Posterior vena cava (tissue), 2 donors: ENCODE measurements around the gene FURIN. TPM values are rescaled to one million over a fixed set of nuclear protein-coding genes. Genes with fewer than 3 reads are reported as not detected.
"Not testable (repeated sequence)": the region's sequence is repeated elsewhere in the genome, so short reads cannot be mapped to it uniquely, and the experiment has no call there.

Experiments
- DNase-seq: peaks from one replicate; pipeline ENCODE4 v3.0.0-alpha.2; 2020; ENCODE audit warnings: low spot score
- intact Hi-C, 2 donors: fragments of 100-400 bp; cut with DNase I; formaldehyde crosslinking; loops; one replicate each; pipeline versions ENCODE4 v1.14.1 to v1.14.2; 2022 to 2023
- total RNA-seq, 2 donors: library from RNA; stranded (reverse); fragmentation: NEBNext Ultra II Directional; extraction: Animal tissue kit (Norgen Biotek cat#: 25700); gene quantifications; one replicate each; pipeline ENCODE4 v1.2.1, GENCODE V29; 2021
- donor health status: DM: yes; HTN: yes; CAD: no.
- donor health status: DM: yes; HTN: yes; CAD: no.

The FURIN gene
- total RNA-seq, 2 donors from 2014 or later: 38.0 to 52.0 TPM

GRCh38 chr15:90866161-90866715, 2.1 kb upstream of the FURIN start:
- DNase-seq: no peak
- intact Hi-C loops: no loop called here

GRCh38 chr15:90866800-90867199, 1.6 kb upstream of the FURIN start:
- intact Hi-C loops: no loop called here
- no peak for DNase-seq

- no peak for DNase-seq
- intact Hi-C loops: no loop called here
Observed at GRCh38 chr15:90869140-90869541, 753 bp downstream of the FURIN start.

- DNase-seq: peak; percentile 92
- intact Hi-C loops: no loop called here
Observed at GRCh38 chr15:90869601-90870353, 1.4 kb downstream of the FURIN start.

- DNase-seq: no peak
- intact Hi-C loops: no loop called here
Observed at GRCh38 chr15:90870354-90871138, 2.2 kb downstream of the FURIN start.

GRCh38 chr15:90871139-90871715, 2.8 kb downstream of the FURIN start:
- DNase-seq: peak; percentile 83
- intact Hi-C loops: no loop called here

GRCh38 chr15:90871716-90872485, 3.5 kb downstream of the FURIN start:
- intact Hi-C loops: no loop called here
- no peak for DNase-seq

- intact Hi-C loops: no loop called here
- DNase-seq: no peak
Observed at GRCh38 chr15:90872486-90873184, 4.2 kb downstream of the FURIN start.

- intact Hi-C loops: no loop called here
- no peak for DNase-seq
Observed at GRCh38 chr15:90873488-90873997, 5.2 kb downstream of the FURIN start.

- intact Hi-C loops: no loop called here
- DNase-seq: no peak
Observed at GRCh38 chr15:90873998-90874605, 5.7 kb downstream of the FURIN start.

GRCh38 chr15:90874986-90875385, 6.6 kb downstream of the FURIN start:
- DNase-seq, intact Hi-C loops: not testable (repeated sequence)

GRCh38 chr15:90875549-90875981, 7.2 kb downstream of the FURIN start:
- DNase-seq: no peak
- intact Hi-C loops: no loop called here

GRCh38 chr15:90876046-90876445, 7.7 kb downstream of the FURIN start:
- intact Hi-C loops: no loop called here
- DNase-seq: no peak

- intact Hi-C loops: no loop called here
- DNase-seq: no peak
Observed at GRCh38 chr15:90876512-90877170, 8.3 kb downstream of the FURIN start.

GRCh38 chr15:90877315-90877714, 8.9 kb downstream of the FURIN start:
- DNase-seq: no peak
- intact Hi-C loops: no loop called here

- no peak for DNase-seq
- intact Hi-C loops: loop anchor here in 1 of 2 donors (2.0 kb wide), 1 partner anchor 231 kb away; no protein-coding TSS in a partner anchor
Observed at GRCh38 chr15:90877996-90878395, 9.6 kb downstream of the FURIN start.

- DNase-seq: no peak
- intact Hi-C loops: loop anchor here in 1 of 2 donors (2.0 kb wide), 1 partner anchor 232 kb away; no protein-coding TSS in a partner anchor
Observed at GRCh38 chr15:90878660-90879059, 10.3 kb downstream of the FURIN start.
